Measurements from ENCODE around the gene KCNG2.
A peak's percentile ranks its signal among the peaks of the same experiment; 100 is the strongest.
"Not testable (repeated sequence)": the region's sequence is repeated elsewhere in the genome, so short reads cannot be mapped to it uniquely, and the experiment has no call there.

Gene KCNG2

GRCh38 chr18:79852561-79853302, 55.0 kb downstream of the KCNG2 start:
- no peak for DNase-seq (ENCODE audit: low read depth, low spot score)

GRCh38 chr18:79853303-79853992, 55.7 kb downstream of the KCNG2 start:
- DNase-seq (ENCODE audit: low read depth, low spot score): no peak

DNA sequence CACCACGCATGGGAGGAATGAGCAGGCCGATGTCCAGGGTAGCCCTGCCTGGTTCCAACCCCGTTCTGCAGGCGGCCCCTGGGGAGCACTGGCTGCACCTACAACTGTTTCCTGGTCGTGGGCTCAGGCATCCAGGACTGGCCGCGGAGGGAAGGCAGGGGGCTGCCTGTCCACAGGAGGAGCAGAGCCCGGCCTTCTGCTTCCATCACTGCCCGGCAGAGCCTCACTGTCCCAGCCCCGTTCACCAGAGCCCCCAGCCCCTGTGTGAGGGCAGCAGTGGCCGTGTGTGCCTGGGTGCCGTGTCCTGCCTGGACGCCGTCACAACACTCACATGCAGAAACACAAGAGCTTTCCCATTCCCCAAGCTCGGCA, 56.2 kb downstream of the KCNG2 start:
- DNase-seq (ENCODE audit: low read depth, low spot score): no peak

DNA sequence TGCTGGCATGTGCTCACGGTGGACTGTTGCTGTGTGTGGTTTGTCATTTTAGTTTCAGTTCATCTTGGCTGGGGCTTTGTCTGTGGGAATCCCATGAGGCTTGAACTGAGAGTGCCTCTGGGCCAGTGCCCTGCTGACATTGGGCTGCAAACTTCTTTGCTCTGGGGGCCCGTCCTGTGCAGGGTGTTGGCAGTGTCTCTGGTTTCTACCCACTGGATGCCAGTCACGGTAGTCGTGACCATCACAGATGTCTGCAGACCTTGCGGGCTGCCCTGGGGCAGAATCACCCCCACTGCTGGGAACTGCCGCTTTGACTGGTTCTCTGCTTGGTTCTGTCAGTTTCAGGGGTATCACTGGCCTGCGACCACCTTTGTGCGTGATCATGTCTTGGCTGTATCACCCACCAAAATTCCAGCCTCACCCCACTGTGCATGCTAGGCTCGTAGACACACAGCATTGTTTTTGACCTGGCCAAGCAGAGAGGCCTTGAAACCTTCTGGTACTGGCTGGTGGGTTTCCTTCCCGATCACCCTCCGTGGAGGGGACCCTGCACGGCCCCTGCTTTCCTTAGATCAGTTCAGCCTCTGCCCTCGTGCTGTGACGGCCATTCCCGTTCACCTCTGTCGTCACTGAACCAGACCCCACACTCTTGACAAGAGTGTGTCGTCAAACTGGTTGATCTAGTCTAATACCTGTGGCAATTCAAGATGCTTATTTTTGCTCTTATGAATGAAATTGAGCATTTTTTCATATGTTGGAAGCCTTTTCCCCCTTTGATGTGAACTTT, 57.6 kb downstream of the KCNG2 start:
- no peak for DNase-seq (ENCODE audit: low read depth, low spot score)

- DNase-seq (ENCODE audit: low read depth, low spot score): no peak
These were observed 58.6 kb downstream of the KCNG2 start for GRCh38 chr18:79856119-79857007.

- DNase-seq (ENCODE audit: low read depth, low spot score): peak; percentile 20
These were observed 59.4 kb downstream of the KCNG2 start for GRCh38 chr18:79857082-79857671.

DNA sequence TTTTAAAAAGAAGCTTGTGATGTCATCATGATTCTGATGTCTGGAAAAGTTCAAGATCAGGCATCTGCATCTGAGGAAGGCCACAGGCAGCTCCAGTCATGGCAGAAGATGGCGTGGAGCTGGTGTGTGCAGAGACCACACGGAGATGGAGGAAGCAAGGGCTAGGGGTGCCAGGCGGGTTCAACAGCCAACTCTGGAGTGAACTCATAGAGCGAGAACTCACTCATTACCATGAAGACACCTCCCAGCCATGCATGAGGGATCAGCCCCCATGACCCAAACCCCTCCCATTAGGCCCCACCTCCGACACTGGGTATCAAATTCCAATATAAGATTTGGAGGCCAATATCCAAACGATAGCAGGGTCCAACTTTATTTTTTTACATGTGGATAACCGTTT, 61.6 kb downstream of the KCNG2 start:
- no peak for DNase-seq (ENCODE audit: low read depth, low spot score)

- no peak for DNase-seq (ENCODE audit: low read depth, low spot score)
These were observed 63.9 kb downstream of the KCNG2 start for GRCh38 chr18:79861687-79862086.

DNA sequence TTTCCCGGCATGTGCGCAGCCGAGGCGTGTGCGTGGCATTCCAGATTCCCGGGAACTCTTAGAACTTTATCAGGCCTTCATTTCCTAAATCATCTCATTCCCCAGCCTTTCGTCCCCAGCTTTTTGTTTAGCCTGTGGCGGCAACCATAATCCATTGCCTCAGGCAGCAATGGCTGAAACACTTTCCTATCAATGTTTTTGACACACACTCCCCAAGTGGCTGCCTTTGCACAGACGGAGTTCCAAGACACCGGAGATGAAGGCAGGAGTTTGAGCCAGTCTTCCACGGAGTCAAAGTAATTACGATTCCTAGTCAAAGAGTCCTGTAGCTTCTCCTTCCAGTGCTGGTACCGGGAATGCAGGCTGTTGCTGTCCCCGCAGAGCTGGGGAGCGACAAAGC, 64.8 kb downstream of the KCNG2 start:
- DNase-seq (ENCODE audit: low read depth, low spot score): no peak

GRCh38 chr18:79863161-79864005, 65.6 kb downstream of the KCNG2 start:
- no peak for DNase-seq (ENCODE audit: low read depth, low spot score)

DNA sequence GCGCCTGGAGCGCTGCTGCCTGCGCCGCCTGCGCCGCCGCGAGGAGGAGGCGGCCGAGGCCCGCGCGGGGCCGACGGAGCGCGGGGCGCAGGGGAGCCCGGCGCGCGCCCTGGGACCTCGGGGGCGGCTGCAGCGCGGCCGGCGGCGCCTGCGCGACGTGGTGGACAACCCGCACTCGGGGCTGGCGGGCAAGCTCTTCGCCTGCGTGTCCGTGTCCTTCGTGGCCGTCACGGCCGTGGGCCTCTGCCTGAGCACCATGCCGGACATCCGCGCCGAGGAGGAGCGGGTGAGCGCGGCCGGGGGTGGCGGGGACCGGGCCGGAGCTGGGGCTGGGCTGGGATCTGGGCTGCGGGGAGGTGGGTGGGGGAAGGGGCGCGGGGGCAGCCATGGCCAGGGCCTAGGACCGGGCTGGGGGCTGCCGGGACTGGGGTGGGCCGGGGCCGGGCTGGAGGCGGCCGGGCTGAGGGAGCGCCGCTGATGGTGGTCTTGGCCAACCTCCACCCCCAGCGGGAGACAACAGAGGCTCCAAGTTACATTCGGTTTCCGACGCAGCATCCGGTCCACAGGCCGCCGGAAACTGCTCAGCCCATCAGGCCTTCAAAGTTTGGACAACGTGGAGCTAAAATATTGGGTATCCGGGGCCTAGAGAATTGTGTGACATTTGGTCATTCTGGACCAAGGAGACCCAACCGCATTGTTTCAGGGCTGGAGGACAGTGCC, 66.4 kb downstream of the KCNG2 start:
- DNase-seq (ENCODE audit: low read depth, low spot score): no peak

DNA sequence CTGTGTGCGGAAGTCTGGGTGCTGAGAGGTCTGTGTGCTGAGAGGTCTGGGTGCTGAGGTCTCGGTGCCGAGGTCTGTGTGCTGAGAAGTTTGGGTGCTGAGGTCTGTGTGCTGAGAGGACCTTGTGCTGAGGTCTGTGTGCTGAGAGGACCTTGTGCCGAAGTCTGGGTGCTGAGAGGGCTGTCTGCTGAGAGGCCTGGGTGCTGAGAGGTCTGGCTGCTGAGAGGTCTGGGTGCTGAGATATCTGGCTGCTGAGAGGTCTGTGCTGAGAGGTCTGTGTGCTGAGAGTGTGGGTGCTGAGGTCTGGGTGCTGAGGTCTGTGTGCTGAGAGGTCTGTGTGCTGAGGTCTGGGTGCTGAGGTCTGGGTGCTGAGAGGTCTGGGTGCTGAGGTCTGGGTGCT, 67.2 kb downstream of the KCNG2 start:
- not testable (repeated sequence) for DNase-seq (ENCODE audit: low read depth, low spot score)

GRCh38 chr18:79865951-79866350, 68.2 kb downstream of the KCNG2 start:
- DNase-seq (ENCODE audit: low read depth, low spot score): not testable (repeated sequence)

DNA sequence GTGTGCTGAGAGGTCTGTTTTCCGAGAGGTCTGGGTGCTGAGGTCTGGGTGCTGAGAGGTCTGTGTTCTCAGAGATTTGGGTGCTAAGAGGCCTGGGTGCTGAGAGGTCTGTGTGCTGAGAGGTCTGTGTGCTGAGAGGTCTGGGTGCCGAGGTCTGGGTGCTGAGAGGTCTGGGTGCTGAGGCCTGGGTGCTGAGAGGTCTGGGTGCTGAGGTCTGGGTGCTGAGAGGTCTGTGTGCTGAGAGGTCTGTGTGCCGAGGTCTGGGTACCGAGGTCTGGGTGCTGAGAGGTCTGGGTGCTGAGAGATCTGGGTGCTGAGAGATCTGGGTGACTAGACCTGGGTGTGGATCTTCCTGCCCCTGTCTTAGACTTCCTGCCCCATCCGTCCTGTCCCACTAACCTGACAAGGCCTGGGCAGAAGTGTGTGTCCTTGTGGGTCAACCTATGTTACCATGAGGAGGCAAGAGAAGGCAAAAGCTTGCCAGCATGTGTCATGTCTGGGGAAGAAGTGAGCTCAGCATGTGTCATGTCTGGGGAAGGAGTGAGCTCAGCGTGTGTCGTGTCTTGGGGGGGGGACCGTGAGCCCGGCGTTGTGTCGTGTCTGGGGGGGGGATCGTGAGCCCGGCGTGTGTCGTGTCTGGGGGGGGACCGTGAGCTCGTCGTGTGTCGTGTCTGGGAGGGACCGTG, 69.3 kb downstream of the KCNG2 start:
- DNase-seq (ENCODE audit: low read depth, low spot score): no peak

DNA sequence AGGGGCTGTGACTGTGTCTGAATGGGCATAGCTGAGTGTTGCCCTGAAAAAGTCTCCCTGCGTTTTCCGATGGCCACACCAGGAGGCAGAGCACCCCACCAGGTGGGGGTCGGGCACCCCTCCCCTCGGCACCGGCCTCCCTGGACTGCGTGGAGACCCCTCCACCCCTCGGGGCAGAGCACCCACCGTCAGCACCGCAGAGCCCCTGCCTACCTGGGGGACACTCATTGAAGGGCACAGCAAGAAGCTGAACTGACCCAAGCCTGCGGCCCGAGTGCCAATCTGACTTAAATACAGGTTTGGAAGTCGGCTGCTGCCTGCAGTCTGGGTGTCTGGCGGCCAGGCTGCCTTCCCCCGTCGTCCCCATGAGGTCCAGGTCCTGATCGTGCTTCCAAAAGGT, 69.9 kb downstream of the KCNG2 start:
- DNase-seq (ENCODE audit: low read depth, low spot score): no peak

GRCh38 chr18:79868168-79868784, 70.5 kb downstream of the KCNG2 start:
- no peak for DNase-seq (ENCODE audit: low read depth, low spot score)

DNA sequence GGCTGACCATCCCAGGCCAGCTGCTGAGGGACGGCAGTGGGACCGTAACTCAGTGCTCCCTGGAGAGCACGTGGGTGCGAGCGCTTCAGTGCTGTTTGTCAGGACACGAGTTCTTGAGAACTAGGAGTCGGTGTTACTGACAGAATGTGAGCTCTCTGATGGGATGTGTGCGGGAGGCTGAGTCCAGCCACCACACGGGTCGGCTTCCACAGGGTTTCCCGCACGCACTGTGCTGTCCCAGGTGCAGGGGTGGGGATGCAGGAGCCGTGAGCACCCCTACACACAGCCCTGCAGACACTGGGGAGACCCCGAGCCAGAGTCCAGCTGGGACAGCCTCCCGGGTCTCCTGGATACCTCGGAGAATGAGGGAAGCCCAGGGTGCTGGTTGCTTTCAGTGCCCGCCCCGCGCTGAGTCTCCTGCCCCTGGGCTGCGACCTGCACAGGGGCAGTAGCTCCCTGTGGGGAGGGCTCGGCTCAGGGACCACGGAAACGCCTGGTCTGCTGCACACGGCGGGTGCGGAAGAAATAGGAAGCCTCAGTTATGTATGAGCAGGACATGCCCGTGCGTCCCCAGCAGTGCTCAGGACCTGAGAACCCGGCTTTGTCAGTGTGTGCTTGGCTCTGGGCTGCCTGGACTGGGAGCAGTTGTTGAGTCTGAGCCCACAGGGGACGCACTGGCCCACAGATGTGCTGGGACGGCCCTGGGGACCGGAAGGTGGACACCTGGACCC, 71.2 kb downstream of the KCNG2 start:
- DNase-seq (ENCODE audit: low read depth, low spot score): no peak
